CD4-positive, alpha-beta T cell (primary cell): ENCODE results near the gene RPL23. TPM values are rescaled to one million over a fixed set of nuclear protein-coding genes. Genes with fewer than 3 reads are reported as not detected.
A peak's percentile ranks its signal among the peaks of the same experiment; 100 is the strongest.

Source experiments
- ATAC-seq: fragments of 200-7000 bp; cut with Tn5 transposase; one replicate; pipeline ENCODE4 v1.10.0; 2022; ENCODE audit warnings: mild to moderate bottlenecking; ENCODE audit not compliant: poor library complexity
- CTCF ChIA-PET: fragments of 350-600 bp; sonication (Branson Sonifier 250); formaldehyde crosslinking; loops from one replicate; lab custom pipeline; 2021; ENCODE audit warnings: antibody characterized with exemption, inconsistent platforms; lab: Charles Lee
- POLR2A ChIA-PET: fragments of 350-600 bp; sonication (Branson Sonifier 250); formaldehyde crosslinking; loops from one replicate; lab custom pipeline; 2021; ENCODE audit warnings: antibody characterized with exemption, inconsistent platforms; lab: Charles Lee
- DNase-seq, 14 experiments: peaks; one replicate each; pipeline ENCODE4 v3.0.0-alpha.2; 2013 to 2020; ENCODE audit warnings: mixed read lengths in 2 of 14
- H3K27ac ChIP-seq, 2 donors: one replicate each; pipeline versions ENCODE4 v1.5.1 to v1.7.0; 2013; ENCODE audit warnings: low read length in 2 of 2, low read depth in 1 of 2, mild to moderate bottlenecking in 1 of 2
- H3K27me3 ChIP-seq, 2 experiments: 1 replicate in 1 of 2; 2 replicates in 1 of 2; pipeline versions ENCODE4 v1.6.1 to v1.7.0; 2013; ENCODE audit warnings: low read length in 2 of 2, control low read depth in 1 of 2, mild to moderate bottlenecking in 1 of 2, moderate library complexity in 1 of 2; ENCODE audit not compliant: insufficient read depth in 2 of 2, control insufficient read depth in 1 of 2
- H3K36me3 ChIP-seq: one replicate; pipeline ENCODE4 v1.6.1; 2013; ENCODE audit warnings: low read length, control low read depth; ENCODE audit not compliant: insufficient read depth
- H3K4me1 ChIP-seq: one replicate; pipeline ENCODE4 v1.6.1; 2013; ENCODE audit warnings: low read length, control low read depth; ENCODE audit not compliant: insufficient read depth
- H3K4me3 ChIP-seq: one replicate; pipeline ENCODE4 v1.5.1; 2013; ENCODE audit warnings: mild to moderate bottlenecking, low read length, moderate library complexity
- H3K9me3 ChIP-seq, 2 experiments: 1 replicate in 1 of 2; 2 replicates in 1 of 2; pipeline versions ENCODE4 v1.6.1 to v1.7.0; 2013; ENCODE audit warnings: low read length in 2 of 2, mild to moderate bottlenecking in 2 of 2, control low read depth in 1 of 2, moderate library complexity in 1 of 2; ENCODE audit not compliant: control insufficient read depth in 1 of 2, insufficient read depth in 1 of 2
- H3K27ac Mint-ChIP-seq: one replicate; pipeline ENCODE4 v1.8.0; 2020; ENCODE audit warnings: mixed read lengths
- H3K27me3 Mint-ChIP-seq: one replicate; pipeline ENCODE4 v1.8.0; 2021; ENCODE audit warnings: mixed read lengths
- H3K36me3 Mint-ChIP-seq: one replicate; pipeline ENCODE4 v1.8.0; 2021; ENCODE audit warnings: low read depth, mixed read lengths
- H3K4me1 Mint-ChIP-seq: one replicate; pipeline ENCODE4 v1.8.0; 2021; ENCODE audit warnings: low read depth, mixed read lengths
- H3K4me3 Mint-ChIP-seq: one replicate; pipeline ENCODE4 v1.8.0; 2020; ENCODE audit warnings: mild to moderate bottlenecking, mixed read lengths
- H3K9me3 Mint-ChIP-seq: one replicate; pipeline ENCODE4 v1.8.0; 2020; ENCODE audit warnings: mixed read lengths
- CTCF ChIP-seq: fragments of 200-600 bp; IDR thresholded peaks from one replicate; pipeline ENCODE4 v1.8.0; 2022; ENCODE audit warnings: antibody characterized with exemption, mild to moderate bottlenecking
- intact Hi-C, 2 experiments: fragments of 100-400 bp; cut with DNase I in 1 of 2; cut with micrococcal nuclease in 1 of 2; formaldehyde crosslinking; loops; one replicate each; pipeline versions ENCODE4 v1.15.1 to v1.9.0; 2023 to 2025; cut with DNase I, micrococcal nuclease
- total RNA-seq, 174 experiments: library from RNA in 2 of 174; stranded (reverse) in 2 of 174; gene quantifications; one replicate each; pipeline ENCODE4 v1.2.3 and lab custom pipeline; 2021 to 2026

The RPL23 gene
- total RNA-seq, 2 experiments from 2014 or later = 2,293 to 2,296 TPM

- intact Hi-C loops = no loop called here
- no peak for TF ChIP-seq CTCF
- Histone ChIP-seq H3K27me3 (no peaks in the 10 kb centered on the region), H3K4me3 (no peak overlapping the region), H3K36me3 (peaks cover 79% of the 10 kb centered on the region), H3K4me1 (peaks cover 100% of the 10 kb centered on the region), H3K27ac (peak overlapping the region in 1 of 2 donors; percentile 48), H3K9me3 (no peaks in the 10 kb centered on the region)
- ChIA-PET POLR2A (interaction anchor here (5.1 to 8.9 kb wide), 2 partner anchors 12 to 16 kb away, joined by 37 to 103 read pairs; partner anchors contain the start of gene LASP1), CTCF (no interaction called here)
- DNase-seq = no peak
- peaks cover 77% of the 10 kb centered on the region for H3K36me3 Mint-ChIP-seq
- peak overlapping the region; percentile 89 for H3K27ac Mint-ChIP-seq
- H3K9me3 Mint-ChIP-seq = no peaks in the 10 kb centered on the region
- peaks cover 93% of the 10 kb centered on the region for H3K4me1 Mint-ChIP-seq
- peak overlapping the region; percentile 74 for H3K4me3 Mint-ChIP-seq
- ATAC-seq = no peak
- H3K27me3 Mint-ChIP-seq = no peaks in the 10 kb centered on the region
Observed at GRCh38 chr17:38886643-38887010, 33.1 kb upstream of the RPL23 start.

- DNase-seq (peak in 1 of 14 experiments; percentile 51), ATAC-seq (peak; percentile 7)
- no peaks in the 10 kb centered on the region for H3K9me3 ChIP-seq
- Mint-ChIP-seq H3K27me3 (no peaks in the 10 kb centered on the region), H3K4me1 (peaks cover 93% of the 10 kb centered on the region), H3K27ac (peak overlapping the region; percentile 89), H3K9me3 (no peaks in the 10 kb centered on the region), H3K36me3 (peaks cover 79% of the 10 kb centered on the region), H3K4me3 (peak overlapping the region; percentile 74)
- H3K27me3 ChIP-seq = no peaks in the 10 kb centered on the region
- H3K4me3 ChIP-seq = no peak overlapping the region
- H3K36me3 ChIP-seq = peaks cover 79% of the 10 kb centered on the region
- ChIA-PET POLR2A (interaction anchor here (0.9 to 8.9 kb wide), 6 partner anchors 12 to 289 kb away, joined by 3 to 103 read pairs (median 4); partner anchors contain the start of genes CWC25 and LASP1), CTCF (no interaction called here)
- no peak for TF ChIP-seq CTCF
- intact Hi-C loops = no loop called here
- peaks cover 100% of the 10 kb centered on the region for H3K4me1 ChIP-seq
- H3K27ac ChIP-seq = peak overlapping the region; percentile 34 to 48
Observed at GRCh38 chr17:38885728-38886642, 32.5 kb upstream of the RPL23 start.

DNA sequence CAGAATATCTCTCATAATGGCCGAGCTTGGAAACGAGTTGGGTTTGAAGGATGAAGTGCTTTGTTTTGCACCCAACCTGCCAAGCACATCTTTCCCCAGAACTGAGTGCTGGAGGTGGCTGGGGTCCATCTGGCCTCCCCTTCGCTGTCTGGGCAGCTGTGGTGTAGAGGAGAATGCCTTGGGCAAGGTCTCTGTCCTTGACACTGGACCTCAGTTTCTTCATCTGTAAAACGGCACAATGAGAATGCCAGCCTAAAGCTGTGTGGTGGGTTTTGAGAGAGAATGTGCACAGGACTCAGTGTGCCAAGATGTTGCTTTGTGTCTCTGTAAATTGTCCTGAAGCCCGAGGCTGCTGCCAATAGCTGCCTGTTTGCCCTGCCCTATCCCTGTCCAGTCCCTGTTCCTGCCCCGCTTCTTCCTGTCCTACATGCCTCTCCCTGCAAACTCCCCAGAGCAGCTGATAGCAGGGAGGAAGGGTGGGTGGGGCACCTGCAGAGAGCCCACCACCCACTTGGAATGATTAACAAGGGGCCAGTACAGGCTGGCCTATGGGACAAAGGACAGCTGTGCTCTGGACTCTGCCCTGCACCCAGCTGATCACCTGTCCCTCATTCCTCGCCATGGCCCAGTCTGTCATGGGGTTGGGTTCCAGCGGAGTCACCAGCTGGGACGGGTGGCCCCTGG is 31.7 kb upstream of the RPL23 start:
- no peak overlapping the region for H3K4me3 ChIP-seq
- H3K27me3 ChIP-seq = no peaks in the 10 kb centered on the region
- ChIA-PET CTCF (interaction anchor here (1.9 kb wide), 1 partner anchor 39 kb away, joined by 7 read pairs; no protein-coding TSS in a partner anchor), POLR2A (interaction anchor here (0.9 to 8.9 kb wide), 7 partner anchors 8 to 290 kb away, joined by 3 to 103 read pairs (median 5); partner anchors contain the start of genes CWC25 and LASP1)
- peak overlapping the region in 1 of 2 donors; percentile 18 for H3K27ac ChIP-seq
- peaks cover 80% of the 10 kb centered on the region for H3K36me3 Mint-ChIP-seq
- H3K9me3 ChIP-seq = no peaks in the 10 kb centered on the region
- intact Hi-C loops = no loop called here
- peaks cover 80% of the 10 kb centered on the region for H3K36me3 ChIP-seq
- no peaks in the 10 kb centered on the region for H3K27me3 Mint-ChIP-seq
- H3K9me3 Mint-ChIP-seq = no peaks in the 10 kb centered on the region
- no peak for TF ChIP-seq CTCF
- peaks cover 93% of the 10 kb centered on the region for H3K4me1 Mint-ChIP-seq
- H3K27ac Mint-ChIP-seq = peak overlapping the region; percentile 89
- H3K4me3 Mint-ChIP-seq = peak overlapping the region; percentile 74
- no peak for DNase-seq
- peaks cover 100% of the 10 kb centered on the region for H3K4me1 ChIP-seq
- ATAC-seq = no peak
